ENCODE measurements around the gene FILIP1L.
A peak's percentile ranks its signal among the peaks of the same experiment; 100 is the strongest.

Gene FILIP1L

DNA sequence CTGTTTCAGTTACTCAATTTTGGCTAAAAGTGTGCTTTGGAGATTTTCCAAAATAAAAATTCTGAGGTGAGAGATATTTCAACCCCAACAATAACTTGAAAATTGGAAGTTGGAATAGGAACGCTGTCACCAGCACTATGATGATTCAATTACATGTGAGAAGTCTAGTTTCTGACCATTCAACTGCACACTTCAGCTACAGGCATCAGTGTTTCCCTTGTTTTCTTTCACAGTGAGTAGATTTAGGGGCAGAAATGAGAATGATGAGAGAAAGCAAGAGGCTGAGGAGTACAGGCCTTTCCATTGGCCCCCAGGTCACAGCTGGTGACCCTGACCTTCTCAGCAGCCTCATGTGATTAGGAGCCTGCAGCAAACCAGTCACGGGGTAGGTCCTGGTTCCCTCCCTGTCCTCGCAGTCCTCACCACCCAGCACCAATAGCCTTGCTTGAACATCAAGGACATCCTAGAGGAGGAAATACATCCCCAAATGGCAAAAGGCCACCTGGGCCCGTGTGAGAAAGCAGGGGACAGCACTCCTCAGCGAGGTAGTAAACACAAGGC, 10.0 kb upstream of the FILIP1L start:
- peak; percentile 21 for DNase-seq

DNA sequence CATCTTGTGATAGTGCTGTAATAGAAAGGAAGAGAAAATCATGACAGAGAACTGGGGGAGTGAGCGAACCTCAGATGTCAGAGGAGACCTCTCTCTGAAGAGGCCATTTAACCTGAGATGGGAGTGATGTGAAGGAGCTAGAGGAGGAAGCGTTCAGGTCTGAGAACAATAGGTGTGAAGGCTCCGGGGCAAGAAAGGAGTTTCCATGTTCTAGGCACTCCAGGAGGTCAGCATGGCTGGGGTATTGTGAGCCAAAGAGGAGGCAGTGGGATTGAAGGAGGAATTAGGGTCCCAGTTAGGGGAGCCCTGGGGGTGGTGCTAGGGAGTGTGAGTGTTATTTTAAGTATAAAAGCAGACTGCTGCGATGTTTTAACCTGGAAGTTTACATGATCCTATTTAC, 8.8 kb upstream of the FILIP1L start:
- DNase-seq, result no peak

DNA sequence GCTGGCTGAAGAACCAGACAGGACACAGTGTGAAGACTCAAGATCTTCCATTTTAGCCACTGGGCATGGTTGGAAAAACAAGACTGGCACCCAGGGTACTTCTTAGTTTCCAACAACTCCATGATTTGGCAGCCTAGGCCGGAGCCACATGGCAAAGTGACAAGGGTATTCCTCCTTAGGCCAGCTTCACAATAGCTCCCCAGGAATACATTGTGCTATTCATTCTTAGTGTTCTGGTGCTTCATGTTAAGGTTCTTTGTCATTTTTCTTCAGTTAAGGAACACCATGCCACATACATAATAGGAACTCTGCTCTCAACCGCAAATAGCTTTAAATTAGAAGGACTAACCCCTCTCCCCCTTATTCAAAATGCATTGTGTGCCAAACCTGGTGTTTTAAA, 8.0 kb upstream of the FILIP1L start:
- DNase-seq, result no peak

DNA sequence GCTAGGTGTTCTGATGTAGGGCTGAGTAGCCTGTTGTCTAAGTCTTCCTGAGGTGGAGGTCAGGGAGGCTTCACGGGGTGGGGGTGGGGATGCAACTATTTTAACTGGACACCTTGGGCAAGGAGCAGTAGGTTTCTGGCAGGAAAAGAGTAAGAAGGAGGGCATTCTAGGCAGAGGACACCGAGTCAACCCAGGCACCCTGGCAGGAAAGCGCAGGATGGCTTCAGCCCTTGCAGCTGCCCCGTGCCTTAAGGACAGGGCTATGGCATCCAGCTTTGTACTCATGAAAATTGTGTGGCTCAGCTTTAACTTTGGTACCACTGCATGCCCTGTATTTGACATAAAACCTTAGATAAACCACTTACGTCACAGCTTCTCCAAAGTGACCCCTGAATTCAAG, 6.4 kb upstream of the FILIP1L start:
- no peak for DNase-seq

DNA sequence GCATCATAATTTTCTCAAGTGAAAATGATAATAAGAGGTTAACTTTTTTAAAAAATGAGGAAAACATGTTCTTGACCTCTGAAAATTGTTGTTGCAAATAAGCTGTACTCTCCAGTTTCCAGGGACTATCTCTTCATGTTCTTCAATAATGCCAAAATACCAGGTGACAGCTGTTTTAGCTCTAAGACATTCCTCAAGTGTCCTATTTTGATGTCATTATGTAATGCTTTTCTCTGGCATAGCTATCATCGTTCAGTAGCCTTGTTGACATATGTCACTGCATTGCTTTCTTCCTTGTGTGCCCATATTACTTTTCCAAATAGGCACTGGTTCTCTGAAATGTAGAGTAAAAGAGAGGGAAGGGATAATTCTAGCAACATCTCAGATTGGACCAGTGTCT, 5.7 kb upstream of the FILIP1L start:
- no peak for DNase-seq

DNA sequence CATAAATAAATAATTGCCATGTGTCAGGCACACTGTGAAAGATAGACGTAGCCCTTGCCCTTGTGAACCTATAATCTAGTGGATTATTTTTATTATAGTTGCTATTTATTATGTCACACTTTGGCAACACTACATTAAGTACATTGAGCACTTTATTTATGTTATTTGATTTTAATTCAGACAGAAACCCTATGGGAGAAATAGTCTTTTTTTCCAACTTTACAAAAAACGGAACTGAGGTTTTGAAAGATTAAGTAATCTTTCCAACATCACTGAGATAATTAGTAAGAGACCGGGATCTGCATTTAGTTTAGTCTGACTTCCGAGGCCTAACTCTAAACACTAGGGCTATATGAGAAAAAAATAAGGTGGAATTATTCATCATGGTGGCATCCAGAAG, 2.8 kb upstream of the FILIP1L start:
- DNase-seq, result no peak

DNA sequence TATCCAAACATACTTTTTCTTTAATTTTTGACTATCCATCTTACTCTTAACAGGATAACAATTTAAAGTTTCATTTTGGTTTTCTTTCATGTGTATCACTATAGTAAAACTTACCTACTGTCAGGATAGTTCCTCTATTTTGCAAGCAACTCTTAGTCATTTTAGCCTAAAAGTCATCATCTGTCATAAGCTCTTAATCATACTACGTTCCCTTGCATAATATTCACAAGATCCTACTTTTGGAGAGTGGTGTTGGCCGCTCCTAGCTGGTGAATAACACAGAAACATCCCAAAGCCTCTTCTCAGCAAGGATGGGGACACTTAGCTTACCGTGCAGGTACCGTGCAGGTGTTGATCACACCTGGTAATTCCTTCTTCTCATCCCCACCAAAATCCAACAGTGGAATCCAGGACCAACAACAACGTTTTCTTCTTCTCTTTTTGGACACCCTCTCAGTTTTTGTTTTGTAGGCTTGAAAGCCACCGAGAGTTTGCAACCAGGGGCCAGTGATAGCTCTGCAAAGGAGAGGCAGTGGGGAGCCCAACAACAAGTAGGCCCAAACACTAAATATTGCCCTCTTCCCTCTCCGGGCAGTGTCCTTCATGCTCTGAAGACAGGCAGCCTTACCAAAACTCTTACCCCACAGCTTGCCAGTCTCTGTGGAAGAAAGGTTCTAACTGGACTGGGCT, 433 bp downstream of the FILIP1L start:
- DNase-seq, result no peak

DNA sequence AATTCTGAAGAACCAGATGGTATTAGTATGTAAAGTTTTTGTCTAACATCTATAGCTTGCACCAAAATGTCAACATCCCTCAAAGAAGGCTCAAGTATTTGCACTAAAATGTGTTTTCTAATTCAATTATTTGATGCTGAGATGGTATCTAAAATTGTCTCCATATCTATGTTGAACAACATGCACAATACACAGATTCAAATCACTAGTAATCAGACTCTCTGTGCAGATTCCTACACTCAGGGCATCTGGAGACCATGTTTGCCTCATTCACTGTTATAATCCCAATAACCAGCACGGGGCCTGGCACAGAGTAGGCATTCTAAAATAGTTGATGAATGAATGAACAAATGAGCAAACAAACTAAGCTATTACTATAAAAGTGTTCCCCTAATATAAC, 2.6 kb downstream of the FILIP1L start:
- DNase-seq, result no peak

DNA sequence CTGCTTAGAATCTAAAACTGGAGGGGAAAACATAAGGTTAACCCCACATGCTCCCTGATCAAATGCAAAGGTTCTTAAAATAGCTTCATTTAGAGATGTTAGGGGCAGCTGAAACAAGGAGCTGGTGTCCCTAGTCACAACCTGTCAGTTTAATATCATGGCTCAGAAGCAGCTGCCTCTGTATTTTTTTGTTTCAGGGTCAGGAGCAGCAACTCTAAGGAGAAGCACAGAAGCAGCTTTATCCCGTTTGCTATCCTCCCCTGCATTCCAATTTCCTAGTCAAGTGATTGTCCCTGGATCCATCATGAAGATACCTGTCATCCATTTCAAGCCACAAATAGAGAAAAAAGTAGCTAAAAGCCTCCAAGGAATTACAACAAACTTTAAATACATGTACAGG, 4.1 kb downstream of the FILIP1L start:
- DNase-seq, result peak; percentile 35

DNA sequence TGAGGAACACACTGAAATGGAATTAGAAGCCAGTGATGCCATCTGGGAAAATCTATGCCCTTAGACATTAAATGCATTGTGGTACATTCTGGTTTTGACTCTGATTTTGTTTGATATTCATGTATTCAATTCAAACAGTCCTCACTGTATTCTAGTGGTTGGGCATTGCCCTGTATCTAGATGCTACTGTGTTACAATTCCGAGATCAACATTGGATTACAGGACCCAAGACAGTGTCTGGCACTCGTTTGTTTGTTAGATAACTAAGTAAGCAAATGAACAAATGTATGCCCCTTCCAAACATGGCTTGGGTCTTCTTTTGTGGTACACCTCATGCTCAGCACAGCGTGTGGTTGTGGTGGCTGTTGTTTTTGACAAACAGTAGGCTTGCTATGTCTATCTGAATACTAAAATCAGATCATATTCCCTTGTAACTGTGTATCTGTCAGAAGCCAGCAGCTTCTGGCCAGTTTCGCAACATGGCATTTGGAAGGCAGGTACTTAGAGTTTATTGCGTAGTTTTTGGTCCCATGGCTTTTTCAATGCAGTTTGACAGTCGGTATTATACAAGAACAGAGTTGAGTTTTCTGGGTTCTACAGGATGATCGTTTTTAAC, 5.7 kb downstream of the FILIP1L start:
- DNase-seq, result no peak

DNA sequence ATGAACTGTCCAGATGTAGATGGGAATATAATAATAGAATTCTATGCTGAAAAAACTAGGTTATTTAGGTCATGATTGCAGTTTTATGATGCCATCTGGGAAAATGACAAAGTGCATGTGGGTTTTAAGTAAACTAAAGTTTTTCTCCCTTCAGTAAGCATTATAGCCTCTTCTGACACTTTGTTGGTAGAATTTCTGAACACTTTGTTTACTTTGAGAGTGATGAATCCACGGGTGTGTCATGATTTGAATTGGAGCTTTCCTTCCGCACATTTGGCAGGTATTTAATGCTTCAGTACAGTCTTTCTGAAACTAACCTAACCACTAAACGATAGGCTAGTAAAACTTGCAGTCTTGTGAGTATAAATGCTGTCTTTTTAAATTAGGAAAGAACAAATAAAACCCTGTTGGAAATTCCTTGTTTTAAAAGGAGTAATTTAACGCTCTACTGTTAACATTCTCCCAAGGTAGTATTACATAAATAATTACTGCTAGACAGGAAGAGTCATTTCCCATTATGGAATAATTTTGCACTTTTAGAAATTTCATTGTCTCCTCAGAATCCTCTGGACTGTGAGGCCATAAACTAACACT, 7.0 kb downstream of the FILIP1L start:
- DNase-seq, result no peak

DNA sequence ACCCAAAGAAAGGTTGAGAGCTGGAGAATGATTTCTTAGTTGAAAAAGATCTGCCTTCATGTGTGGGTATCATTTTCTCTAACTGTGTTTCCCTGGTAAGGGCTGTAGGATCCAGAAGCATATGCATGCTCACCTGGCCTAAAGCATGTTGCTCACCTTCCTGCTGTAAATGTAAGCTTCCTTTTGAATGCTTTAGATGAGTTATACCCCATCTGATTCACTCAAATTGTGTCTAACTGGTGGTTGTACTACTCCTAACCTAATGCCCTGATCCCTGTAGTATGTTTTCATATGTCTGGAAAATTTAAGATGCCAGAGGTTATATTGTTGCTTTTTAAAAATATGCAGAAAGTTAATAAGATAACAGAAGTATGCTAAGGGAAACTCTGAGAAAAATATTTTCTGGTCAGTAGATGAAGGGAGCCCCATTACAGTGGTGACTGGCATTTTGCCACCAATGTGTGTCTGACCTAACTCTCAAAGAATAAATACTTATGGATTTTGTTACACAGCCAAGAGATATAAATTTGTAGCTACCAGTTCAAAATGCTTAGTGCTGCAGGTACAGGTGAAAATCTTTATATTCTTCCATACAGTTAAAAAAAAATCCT, 7.7 kb downstream of the FILIP1L start:
- peak; percentile 70 for DNase-seq

DNA sequence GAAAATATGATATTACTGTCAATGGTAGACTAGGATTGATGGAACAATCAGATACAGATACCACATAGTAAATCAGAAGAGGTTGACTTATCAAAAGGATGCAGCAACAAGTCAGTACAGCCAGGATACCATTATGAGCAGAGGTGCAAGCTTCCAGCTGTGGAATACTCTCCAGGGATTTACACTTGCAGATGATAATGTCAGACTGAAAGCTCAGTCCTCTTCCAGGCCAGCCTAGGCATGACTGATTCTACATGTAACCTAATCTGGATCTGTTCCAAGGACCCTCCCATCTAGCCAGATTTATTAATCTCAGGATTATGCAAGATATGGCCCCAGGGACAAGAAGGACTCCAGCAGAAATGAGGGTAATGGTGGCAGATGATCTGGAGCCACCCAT, 8.2 kb downstream of the FILIP1L start:
- DNase-seq, result no peak

DNA sequence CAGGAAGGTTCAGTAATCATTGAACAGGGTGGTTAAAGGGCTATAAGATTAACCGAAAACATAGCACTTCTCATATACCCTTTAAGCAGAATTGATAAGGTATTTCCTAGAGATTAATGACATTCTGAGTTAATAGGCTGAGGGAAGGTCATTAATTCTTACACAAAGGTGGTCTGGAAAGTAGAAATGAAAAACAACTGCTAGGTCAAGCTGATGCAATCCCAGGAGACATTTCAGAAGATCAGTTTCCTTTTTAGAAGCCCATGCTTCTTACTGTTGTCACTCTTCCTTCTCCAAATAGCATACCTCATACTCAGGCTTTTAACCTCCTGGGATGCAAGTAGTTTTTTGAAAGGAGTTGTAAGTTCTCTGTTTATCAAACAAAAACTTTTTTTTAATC, 8.8 kb downstream of the FILIP1L start:
- peak; percentile 70 for DNase-seq

DNA sequence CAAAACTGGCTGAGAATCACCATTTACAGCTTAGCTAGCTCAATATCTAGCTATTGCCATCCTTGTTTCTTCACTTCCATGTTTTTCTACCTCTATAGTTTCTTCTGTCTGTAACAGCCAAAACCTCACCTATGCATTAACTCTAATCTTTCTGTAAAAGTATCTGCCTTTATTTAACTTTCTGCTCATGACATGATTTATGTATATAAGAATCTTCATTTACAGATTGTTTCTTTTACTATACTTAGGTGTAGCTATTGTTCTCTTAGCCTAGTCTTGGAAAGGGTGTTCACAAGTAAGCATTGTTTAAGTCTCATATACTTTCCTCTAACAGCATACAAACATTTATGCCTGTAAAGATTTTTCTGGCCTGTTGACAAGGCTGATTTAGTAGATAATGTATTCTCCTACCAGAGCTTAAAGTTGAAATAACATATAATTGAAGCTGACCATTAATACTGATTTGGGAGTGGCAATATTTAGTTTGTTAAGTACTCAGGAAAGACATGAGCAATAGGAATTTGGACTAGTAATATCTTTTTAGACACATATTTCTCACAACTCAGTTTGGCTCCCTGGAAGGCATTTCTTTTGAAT, 9.4 kb downstream of the FILIP1L start:
- DNase-seq, result no peak

DNA sequence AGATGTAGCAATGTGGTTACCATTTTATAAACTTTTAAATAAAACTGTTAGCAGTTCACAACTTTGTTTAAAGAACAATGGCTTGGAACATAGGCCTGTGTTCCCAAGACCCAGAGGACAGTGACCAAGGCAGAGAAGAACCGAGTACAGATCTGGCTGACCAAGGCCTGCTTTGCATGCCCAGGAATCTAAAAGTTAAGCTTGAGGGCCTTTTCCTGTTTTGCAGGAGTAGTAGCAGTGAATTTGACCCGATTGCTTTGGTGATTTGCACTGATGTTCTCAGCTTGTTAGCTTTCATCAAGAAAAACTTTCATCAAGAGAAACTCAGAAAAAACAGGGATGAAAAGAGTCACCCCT, 9.9 kb downstream of the FILIP1L start:
- DNase-seq, result no peak

DNA sequence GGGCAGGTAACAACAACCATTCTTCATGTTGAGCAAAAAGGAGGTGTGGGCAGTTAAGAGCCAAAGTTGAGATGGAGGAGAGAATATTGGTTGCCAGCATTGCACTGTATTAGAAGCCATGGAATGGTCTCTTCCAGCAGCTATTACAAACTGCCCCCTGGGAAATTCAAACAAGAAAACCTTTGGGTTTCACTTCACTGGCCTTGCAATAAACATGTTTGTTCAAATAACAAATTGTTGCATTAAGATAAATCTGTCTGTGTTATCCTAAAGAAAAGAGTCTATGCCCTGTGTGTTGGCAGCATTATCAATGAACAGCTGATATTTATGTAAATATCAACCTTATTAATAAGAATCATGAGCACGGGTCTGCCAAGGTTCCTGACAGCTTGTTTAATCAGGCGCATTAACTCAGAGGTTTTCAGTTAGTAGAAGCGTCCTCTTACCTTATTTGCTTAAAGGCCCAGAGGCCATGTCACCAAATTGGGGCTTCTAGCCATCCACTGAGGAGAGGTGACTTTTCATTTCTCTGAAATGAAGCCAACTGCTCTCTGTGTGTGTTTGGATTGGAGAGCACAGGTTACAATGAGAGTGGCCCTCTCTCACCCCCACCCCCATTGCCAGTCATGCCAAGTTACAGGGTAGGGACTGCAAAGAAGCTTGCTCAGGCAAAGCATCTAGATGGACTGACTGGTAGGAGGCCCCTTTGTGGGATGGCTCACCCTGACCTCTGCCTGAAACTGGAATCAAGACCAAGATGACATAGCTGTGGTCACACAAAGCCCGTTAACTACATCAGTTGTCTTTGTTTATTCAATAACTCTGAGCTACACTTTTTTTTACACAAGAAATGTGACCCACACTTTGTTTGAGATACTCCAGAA, 10.5 kb downstream of the FILIP1L start:
- DNase-seq, result peak; percentile 54

DNA sequence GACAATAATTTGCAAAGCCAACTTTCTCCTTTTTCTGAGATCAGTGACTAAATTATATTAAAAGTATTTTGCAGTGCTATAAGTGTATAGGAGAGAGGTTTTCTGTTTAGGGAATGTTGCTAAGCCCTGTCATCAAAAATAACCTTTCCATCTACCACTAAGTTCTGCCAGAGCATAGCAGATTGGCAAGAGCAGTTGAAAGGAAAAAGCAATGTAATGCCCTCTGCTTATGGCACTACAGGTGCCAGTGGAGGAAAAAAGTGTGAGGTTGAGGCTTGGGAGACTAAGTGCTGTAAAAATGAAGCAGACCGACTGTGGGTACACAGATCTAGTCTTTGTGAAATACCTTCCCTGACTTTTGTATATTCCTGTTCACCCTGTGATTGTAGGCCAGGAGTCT, 11.5 kb downstream of the FILIP1L start:
- no peak for DNase-seq

DNA sequence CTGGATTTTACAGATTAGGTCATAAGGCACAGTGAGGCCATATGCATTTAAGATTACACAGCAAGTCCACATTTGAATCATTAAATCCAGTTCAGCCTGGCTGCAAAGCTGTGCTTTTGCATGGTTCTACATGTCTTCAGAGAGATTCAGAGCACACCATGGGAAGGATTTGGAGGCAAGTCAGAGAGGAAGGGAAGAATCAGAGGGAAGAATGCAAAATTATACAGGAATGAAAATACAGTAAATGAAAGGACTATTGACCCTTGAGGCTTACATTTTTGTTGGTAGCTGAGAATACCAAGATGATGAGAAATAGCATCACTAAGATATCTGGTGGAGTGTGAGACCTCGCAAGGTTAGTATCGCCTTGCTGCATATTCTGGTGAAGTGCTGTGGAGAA, 13.9 kb downstream of the FILIP1L start:
- DNase-seq, result peak; percentile 77

DNA sequence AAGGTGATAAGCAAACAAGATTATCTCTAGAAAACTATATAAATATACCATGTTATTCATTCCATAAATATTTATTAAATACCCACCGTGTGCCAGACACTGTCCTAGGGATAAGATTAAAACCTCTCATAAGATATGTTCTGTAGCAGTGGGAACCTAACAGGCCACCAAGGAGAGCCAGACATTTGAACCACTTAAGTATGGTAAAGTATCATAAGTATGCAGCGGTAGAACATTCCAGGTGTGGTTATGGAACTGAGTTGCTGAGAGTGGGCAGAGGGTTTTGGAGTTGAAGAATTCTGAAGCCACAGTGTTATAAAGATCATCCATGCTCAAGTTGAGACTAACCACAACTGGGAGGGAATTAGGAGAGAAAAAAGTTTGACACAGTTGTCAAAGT, 14.7 kb downstream of the FILIP1L start:
- peak; percentile 35 for DNase-seq

DNA sequence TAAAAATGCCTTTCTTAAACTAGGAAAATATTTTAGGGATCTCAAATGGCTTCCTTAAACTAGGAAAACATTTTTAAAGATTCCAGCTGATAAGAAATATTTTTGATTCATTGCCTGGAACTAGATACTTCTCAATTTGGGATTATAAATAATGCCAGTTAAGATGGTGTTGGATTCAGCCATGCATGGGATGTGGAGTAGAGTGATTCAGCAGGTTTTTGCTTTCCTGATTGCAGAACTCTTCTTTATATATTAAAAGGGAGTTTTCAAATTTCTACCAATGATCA, 15.6 kb downstream of the FILIP1L start:
- DNase-seq, result no peak

DNA sequence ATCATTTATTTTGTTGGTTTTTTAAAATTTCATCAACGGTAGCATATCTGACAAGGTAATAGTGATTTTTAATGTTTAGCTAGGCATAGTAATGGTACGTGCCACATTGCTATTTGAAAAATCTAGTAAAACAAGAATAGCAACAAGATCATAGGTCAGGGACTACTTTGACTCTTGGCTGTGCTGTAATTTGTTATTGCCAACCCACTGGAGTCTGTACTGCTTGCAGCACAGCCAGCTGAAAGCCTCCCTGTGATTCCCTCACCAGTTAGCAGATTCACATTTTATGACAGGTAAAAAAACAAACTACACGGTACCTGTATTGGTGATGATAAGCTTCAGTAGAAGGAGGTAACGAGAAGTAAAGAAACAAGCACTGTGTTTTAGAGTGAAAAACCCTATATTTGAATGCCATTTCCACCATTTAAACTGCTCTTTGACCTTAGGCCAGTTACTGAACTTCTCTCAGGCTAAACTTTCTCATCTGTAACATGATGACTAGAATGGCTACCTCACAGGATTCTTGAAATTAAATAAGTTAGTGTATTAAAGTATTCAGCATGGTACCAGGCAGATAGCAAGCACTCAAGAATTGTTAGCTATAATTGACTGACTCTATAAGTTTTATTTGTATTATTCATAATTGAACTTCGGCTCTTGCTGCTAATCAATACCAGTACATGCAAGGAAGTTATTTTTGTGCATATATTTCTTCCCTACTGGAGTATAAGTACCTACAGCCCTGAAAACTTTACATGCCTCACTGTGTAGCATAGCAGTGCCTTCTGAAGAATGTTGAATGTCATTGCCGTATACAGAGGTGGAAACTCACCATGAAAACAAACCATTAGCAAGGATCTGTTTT, 16.1 kb downstream of the FILIP1L start:
- no peak for DNase-seq
